ENCODE data around the gene ACOX1.

The ACOX1 gene

GRCh38 chr17:75942473-75942872, 36.5 kb downstream of the ACOX1 start:
- Histone ChIP-seq H2BK120ac (ENCODE audit: low read depth, low read length) (no peak overlapping the region), H3K4me1 (ENCODE audit: control insufficient read depth in 2 of 2, insufficient read depth in 1 of 2, low read depth in 1 of 2, low read length in 2 of 2) (peaks cover 2 to 4% of the 10 kb centered on the region in 2 donors), H3K79me1 (ENCODE audit: low read depth, low read length) (no peaks in the 10 kb centered on the region), H4K91ac (ENCODE audit: low read depth, low read length, poor library complexity) (no peak overlapping the region), H2BK12ac (ENCODE audit: low read length) (no peak overlapping the region), H3K18ac (ENCODE audit: low read length) (no peak overlapping the region), H3K4ac (ENCODE audit: low read length) (no peak overlapping the region), H3K27ac (replicated peaks; ENCODE audit: low read length) (no peak overlapping the region), H3K27me3 (ENCODE audit: control insufficient read depth in 3 of 3, insufficient read depth in 3 of 3, low read depth in 1 of 3, low read length in 3 of 3) (peaks cover 0 to 3% (median 0%) of the 10 kb centered on the region in 3 experiments), H3K14ac (ENCODE audit: low read length) (no peak overlapping the region), H3K4me3 (ENCODE audit: low read length in 2 of 2) (no peak overlapping the region), H2AK5ac (ENCODE audit: low read depth, low read length) (no peak overlapping the region), H3K23ac (ENCODE audit: low read depth, low read length, poor library complexity) (no peak overlapping the region), H2BK15ac (ENCODE audit: low read length) (no peak overlapping the region), H3K36me3 (replicated peaks in 1 of 2; ENCODE audit: control insufficient read depth in 2 of 2, insufficient read depth in 2 of 2, low read length in 2 of 2) (peaks cover 0 to 30% of the 10 kb centered on the region in 2 donors), H2BK5ac (ENCODE audit: low read length) (no peak overlapping the region), H3K9me3 (replicated peaks in 1 of 2; ENCODE audit: control insufficient read depth in 2 of 2, insufficient read depth in 1 of 2, low read depth in 1 of 2, low read length in 2 of 2) (no peaks in the 10 kb centered on the region), H3K4me2 (ENCODE audit: insufficient read depth, low read length, poor library complexity, severe bottlenecking) (no peak overlapping the region), H4K8ac (ENCODE audit: low read depth, low read length) (no peak overlapping the region), H3K9ac (ENCODE audit: low read depth, low read length, poor library complexity) (no peak overlapping the region), H2AFZ (ENCODE audit: low read length) (no peak overlapping the region)
- no peak for DNase-seq (ENCODE audit: low spot score)
- no CpG with 5 or more reads among the region's 4 CpGs for WGBS, 2 donors (ENCODE audit: extremely low coverage in 2 of 2, insufficient read length in 2 of 2, insufficient replicate concordance in 1 of 2)

DNA sequence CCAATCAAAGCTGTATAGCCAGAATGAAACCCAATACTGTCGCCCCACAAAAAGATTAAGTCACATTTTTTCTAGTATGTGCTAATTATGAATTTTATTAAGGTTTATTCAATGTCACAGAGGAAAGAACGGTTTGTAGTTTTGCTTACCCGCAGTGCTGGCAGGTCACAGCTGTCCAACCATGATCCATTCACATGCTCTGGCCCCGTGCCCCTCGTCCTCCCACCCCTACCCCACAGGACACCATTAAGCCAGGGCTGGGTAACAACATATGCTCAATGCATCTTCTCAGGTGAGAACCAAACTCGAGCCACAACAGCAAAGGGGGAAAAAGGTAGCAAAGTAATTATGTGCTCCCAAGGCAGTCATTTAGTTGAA, 37.5 kb downstream of the ACOX1 start:
- no peak overlapping the region for H2BK5ac ChIP-seq (ENCODE audit: low read length)
- H3K14ac ChIP-seq (ENCODE audit: low read length) = no peak overlapping the region
- H2BK12ac ChIP-seq (ENCODE audit: low read length) = no peak overlapping the region
- no peak overlapping the region for H3K23ac ChIP-seq (ENCODE audit: low read depth, low read length, poor library complexity)
- peak overlapping the region; percentile 99 for H2AFZ ChIP-seq (ENCODE audit: low read length)
- no peak overlapping the region for H4K8ac ChIP-seq (ENCODE audit: low read depth, low read length)
- peaks cover 2 to 4% of the 10 kb centered on the region in 2 donors for H3K4me1 ChIP-seq (ENCODE audit: control insufficient read depth in 2 of 2, insufficient read depth in 1 of 2, low read depth in 1 of 2, low read length in 2 of 2)
- H2AK5ac ChIP-seq (ENCODE audit: low read depth, low read length) = no peak overlapping the region
- H3K4me2 ChIP-seq (ENCODE audit: insufficient read depth, low read length, poor library complexity, severe bottlenecking) = peak overlapping the region; percentile 55
- H3K79me1 ChIP-seq (ENCODE audit: low read depth, low read length) = no peaks in the 10 kb centered on the region
- H3K4ac ChIP-seq (ENCODE audit: low read length) = no peak overlapping the region
- no peak overlapping the region for H2BK120ac ChIP-seq (ENCODE audit: low read depth, low read length)
- H3K4me3 ChIP-seq (ENCODE audit: low read length in 2 of 2) = peak overlapping the region in 1 of 2 donors; percentile 92
- no peak overlapping the region for H3K9ac ChIP-seq (ENCODE audit: low read depth, low read length, poor library complexity)
- DNase-seq (ENCODE audit: low spot score) = no peak
- H3K18ac ChIP-seq (ENCODE audit: low read length) = no peak overlapping the region
- H2BK15ac ChIP-seq (ENCODE audit: low read length) = no peak overlapping the region
- no peak overlapping the region for H3K27ac ChIP-seq (replicated peaks; ENCODE audit: low read length)
- H3K9me3 ChIP-seq (replicated peaks in 1 of 2; ENCODE audit: control insufficient read depth in 2 of 2, insufficient read depth in 1 of 2, low read depth in 1 of 2, low read length in 2 of 2) = no peaks in the 10 kb centered on the region
- no CpG with 5 or more reads among the region's 6 CpGs for WGBS, 2 donors (ENCODE audit: extremely low coverage in 2 of 2, insufficient read length in 2 of 2, insufficient replicate concordance in 1 of 2)
- peaks cover 0 to 21% of the 10 kb centered on the region in 2 donors for H3K36me3 ChIP-seq (replicated peaks in 1 of 2; ENCODE audit: control insufficient read depth in 2 of 2, insufficient read depth in 2 of 2, low read length in 2 of 2)
- peaks cover 0 to 3% (median 0%) of the 10 kb centered on the region in 3 experiments for H3K27me3 ChIP-seq (ENCODE audit: control insufficient read depth in 3 of 3, insufficient read depth in 3 of 3, low read depth in 1 of 3, low read length in 3 of 3)
- no peak overlapping the region for H4K91ac ChIP-seq (ENCODE audit: low read depth, low read length, poor library complexity)

- Histone ChIP-seq H2BK15ac (ENCODE audit: low read length) (no peak within 1 kb of the TSS), H2AK5ac (ENCODE audit: low read depth, low read length) (no peak within 1 kb of the TSS), H4K91ac (ENCODE audit: low read depth, low read length, poor library complexity) (no peak within 1 kb of the TSS), H3K4me3 (ENCODE audit: low read length in 2 of 2) (peak within 1 kb of the TSS; percentile 92 to 94), H3K14ac (ENCODE audit: low read length) (peak within 1 kb of the TSS; percentile 99), H2BK120ac (ENCODE audit: low read depth, low read length) (peak within 1 kb of the TSS; percentile 82), H3K18ac (ENCODE audit: low read length) (peak within 1 kb of the TSS; percentile 99), H2AFZ (ENCODE audit: low read length) (peak within 1 kb of the TSS; percentile 99), H3K4me2 (ENCODE audit: insufficient read depth, low read length, poor library complexity, severe bottlenecking) (peak within 1 kb of the TSS; percentile 67), H3K23ac (ENCODE audit: low read depth, low read length, poor library complexity) (peak within 1 kb of the TSS; percentile 95), H3K4me1 (ENCODE audit: control insufficient read depth in 2 of 2, insufficient read depth in 1 of 2, low read depth in 1 of 2, low read length in 2 of 2) (peaks cover 2 to 4% of the 10 kb centered on the region in 2 donors), H3K36me3 (replicated peaks in 1 of 2; ENCODE audit: control insufficient read depth in 2 of 2, insufficient read depth in 2 of 2, low read length in 2 of 2) (peaks cover 0 to 15% of the 10 kb centered on the region in 2 donors), H2BK12ac (ENCODE audit: low read length) (no peak within 1 kb of the TSS), H2BK5ac (ENCODE audit: low read length) (peak within 1 kb of the TSS; percentile 32), H3K9ac (ENCODE audit: low read depth, low read length, poor library complexity) (peak within 1 kb of the TSS; percentile 97), H3K27me3 (ENCODE audit: control insufficient read depth in 3 of 3, insufficient read depth in 3 of 3, low read depth in 1 of 3, low read length in 3 of 3) (peaks cover 0 to 3% (median 0%) of the 10 kb centered on the region in 3 experiments), H3K4ac (ENCODE audit: low read length) (no peak within 1 kb of the TSS), H4K8ac (ENCODE audit: low read depth, low read length) (peak within 1 kb of the TSS; percentile 78), H3K27ac (replicated peaks; ENCODE audit: low read length) (no peak within 1 kb of the TSS), H3K79me1 (ENCODE audit: low read depth, low read length) (no peaks in the 10 kb centered on the region), H3K9me3 (replicated peaks in 1 of 2; ENCODE audit: control insufficient read depth in 2 of 2, insufficient read depth in 1 of 2, low read depth in 1 of 2, low read length in 2 of 2) (no peaks in the 10 kb centered on the region)
- no CpG with 5 or more reads among the region's 63 CpGs for WGBS, 2 donors (ENCODE audit: extremely low coverage in 2 of 2, insufficient read length in 2 of 2, insufficient replicate concordance in 1 of 2)
- DNase-seq (ENCODE audit: low spot score) = peak; percentile 91
These were observed 38.1 kb downstream of the ACOX1 start, which contains the start of gene FBF1 for GRCh38 chr17:75940727-75941441. Gene FBF1, minus strand, starts transcription at chr17:75941042. Its CDS starts 2,893 bp downstream, at chr17:75938149.

- no peak overlapping the region for H3K4ac ChIP-seq (ENCODE audit: low read length)
- no peak overlapping the region for H2AFZ ChIP-seq (ENCODE audit: low read length)
- no peak overlapping the region for H2AK5ac ChIP-seq (ENCODE audit: low read depth, low read length)
- H2BK12ac ChIP-seq (ENCODE audit: low read length) = no peak overlapping the region
- H3K9ac ChIP-seq (ENCODE audit: low read depth, low read length, poor library complexity) = no peak overlapping the region
- no peak overlapping the region for H2BK5ac ChIP-seq (ENCODE audit: low read length)
- peaks cover 0 to 5% of the 10 kb centered on the region in 2 donors for H3K36me3 ChIP-seq (replicated peaks in 1 of 2; ENCODE audit: control insufficient read depth in 2 of 2, insufficient read depth in 2 of 2, low read length in 2 of 2)
- no peak for DNase-seq (ENCODE audit: low spot score)
- H3K9me3 ChIP-seq (replicated peaks in 1 of 2; ENCODE audit: control insufficient read depth in 2 of 2, insufficient read depth in 1 of 2, low read depth in 1 of 2, low read length in 2 of 2) = no peaks in the 10 kb centered on the region
- H3K79me1 ChIP-seq (ENCODE audit: low read depth, low read length) = no peaks in the 10 kb centered on the region
- H3K18ac ChIP-seq (ENCODE audit: low read length) = no peak overlapping the region
- H3K4me3 ChIP-seq (ENCODE audit: low read length in 2 of 2) = no peak overlapping the region
- H2BK15ac ChIP-seq (ENCODE audit: low read length) = no peak overlapping the region
- H3K23ac ChIP-seq (ENCODE audit: low read depth, low read length, poor library complexity) = peak overlapping the region; percentile 56
- H4K91ac ChIP-seq (ENCODE audit: low read depth, low read length, poor library complexity) = no peak overlapping the region
- H4K8ac ChIP-seq (ENCODE audit: low read depth, low read length) = no peak overlapping the region
- no peak overlapping the region for H2BK120ac ChIP-seq (ENCODE audit: low read depth, low read length)
- no peak overlapping the region for H3K4me2 ChIP-seq (ENCODE audit: insufficient read depth, low read length, poor library complexity, severe bottlenecking)
- H3K27ac ChIP-seq (replicated peaks; ENCODE audit: low read length) = no peak overlapping the region
- H3K27me3 ChIP-seq (ENCODE audit: control insufficient read depth in 3 of 3, insufficient read depth in 3 of 3, low read depth in 1 of 3, low read length in 3 of 3) = peaks cover 0 to 3% (median 0%) of the 10 kb centered on the region in 3 experiments
- H3K4me1 ChIP-seq (ENCODE audit: control insufficient read depth in 2 of 2, insufficient read depth in 1 of 2, low read depth in 1 of 2, low read length in 2 of 2) = peaks cover 2 to 4% of the 10 kb centered on the region in 2 donors
- no CpG with 5 or more reads among the region's 13 CpGs for WGBS, 2 donors (ENCODE audit: extremely low coverage in 2 of 2, insufficient read length in 2 of 2, insufficient replicate concordance in 1 of 2)
- no peak overlapping the region for H3K14ac ChIP-seq (ENCODE audit: low read length)
These were observed 41.3 kb downstream of the ACOX1 start for GRCh38 chr17:75937652-75938051.
